ENCODE measurements around the gene TFR2.

DNA sequence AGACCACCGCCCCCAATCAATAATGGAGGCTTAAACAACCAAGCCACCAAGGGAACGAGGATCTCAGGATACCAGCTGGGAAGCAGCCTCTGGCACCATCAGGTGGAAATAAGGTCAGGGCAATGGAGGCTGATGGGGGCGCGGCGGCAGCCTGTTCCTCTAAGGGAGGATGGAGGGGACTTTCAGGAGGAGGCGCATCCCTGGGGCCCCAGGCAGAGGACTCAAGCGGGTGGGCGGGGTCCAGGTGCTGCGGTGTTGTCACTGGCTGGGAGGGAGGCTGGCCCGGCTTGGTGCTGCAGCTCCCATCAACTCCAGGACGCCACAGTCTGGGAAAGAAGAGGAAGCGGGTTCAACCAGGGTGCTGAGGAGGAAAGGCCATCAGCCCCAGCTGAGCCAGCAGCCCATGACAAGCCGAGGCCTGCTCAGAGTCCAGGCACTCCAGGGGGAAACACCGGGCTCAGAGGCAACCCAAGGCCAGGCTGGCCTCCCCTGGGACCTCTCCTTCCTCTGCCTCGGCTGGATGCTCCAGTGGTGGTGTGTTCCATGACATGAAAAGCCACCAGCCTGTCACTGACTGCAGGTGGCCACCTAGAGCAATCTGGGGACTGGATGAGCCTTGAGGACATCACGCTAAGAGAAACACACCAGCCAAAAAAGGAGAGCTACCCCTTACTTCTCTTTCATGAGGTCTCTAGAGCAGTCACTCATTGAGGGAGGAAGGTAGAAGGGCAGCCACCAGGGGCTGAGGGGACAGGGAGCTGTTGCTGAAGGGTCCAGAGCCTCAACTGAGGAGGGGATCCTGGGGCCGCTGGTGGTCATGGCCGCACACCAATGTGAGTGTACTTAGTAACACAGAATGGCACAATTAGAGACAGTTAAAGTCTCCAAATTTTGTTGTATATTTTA is 48.1 kb upstream of the TFR2 start:
- TF ChIP-seq, protein P1, sequence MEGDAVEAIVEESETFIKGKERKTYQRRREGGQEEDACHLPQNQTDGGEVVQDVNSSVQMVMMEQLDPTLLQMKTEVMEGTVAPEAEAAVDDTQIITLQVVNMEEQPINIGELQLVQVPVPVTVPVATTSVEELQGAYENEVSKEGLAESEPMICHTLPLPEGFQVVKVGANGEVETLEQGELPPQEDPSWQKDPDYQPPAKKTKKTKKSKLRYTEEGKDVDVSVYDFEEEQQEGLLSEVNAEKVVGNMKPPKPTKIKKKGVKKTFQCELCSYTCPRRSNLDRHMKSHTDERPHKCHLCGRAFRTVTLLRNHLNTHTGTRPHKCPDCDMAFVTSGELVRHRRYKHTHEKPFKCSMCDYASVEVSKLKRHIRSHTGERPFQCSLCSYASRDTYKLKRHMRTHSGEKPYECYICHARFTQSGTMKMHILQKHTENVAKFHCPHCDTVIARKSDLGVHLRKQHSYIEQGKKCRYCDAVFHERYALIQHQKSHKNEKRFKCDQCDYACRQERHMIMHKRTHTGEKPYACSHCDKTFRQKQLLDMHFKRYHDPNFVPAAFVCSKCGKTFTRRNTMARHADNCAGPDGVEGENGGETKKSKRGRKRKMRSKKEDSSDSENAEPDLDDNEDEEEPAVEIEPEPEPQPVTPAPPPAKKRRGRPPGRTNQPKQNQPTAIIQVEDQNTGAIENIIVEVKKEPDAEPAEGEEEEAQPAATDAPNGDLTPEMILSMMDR (IDR thresholded peaks at IDR 0.05) = no peak
- TF ChIP-seq POLR2A (IDR thresholded peaks at IDR 0.05) = no peak

All from heart left ventricle (tissue), 13 donors.